HEK293T (cell line): ENCODE data around the gene PGAP2.
A peak's percentile ranks its signal among the peaks of the same experiment; 100 is the strongest.

Source experiments
- CTCF ChIA-PET: fragments of 350-600 bp; formaldehyde crosslinking; extraction: SDS; loops from one replicate; lab custom pipeline; 2021; ENCODE audit warnings: antibody characterized with exemption, inconsistent platforms; lab: Yijun Ruan, JAX
- POLR2A ChIA-PET: fragments of 350-600 bp; formaldehyde crosslinking; extraction: SDS; loops from one replicate; lab custom pipeline; 2020; ENCODE audit warnings: antibody characterized with exemption, inconsistent platforms; lab: Yijun Ruan, JAX
- DNase-seq: peaks from one replicate; pipeline ENCODE4 v3.0.0; 2012; ENCODE audit warnings: mixed read lengths; ENCODE audit errors: extremely low spot score
- ARNT ChIP-seq: fragments of 450-650 bp; IDR thresholded peaks from 2 replicates; pipeline ENCODE4 v1.6.1; 2017; ENCODE audit warnings: mild to moderate bottlenecking
- BHLHE40 ChIP-seq: fragments of 450-650 bp; IDR thresholded peaks from 2 replicates; pipeline ENCODE4 v1.6.1; 2016; ENCODE audit warnings: mild to moderate bottlenecking, moderate library complexity, borderline replicate concordance
- CTBP1 ChIP-seq: fragments of 450-650 bp; IDR thresholded peaks from 2 replicates; pipeline ENCODE4 v1.6.1; 2016; ENCODE audit warnings: borderline replicate concordance
- ELF4 ChIP-seq: fragments of 450-650 bp; IDR thresholded peaks from 2 replicates; pipeline ENCODE4 v1.6.1; 2017; ENCODE audit warnings: antibody characterized with exemption
- FOXA1 ChIP-seq: fragments of 450-650 bp; IDR thresholded peaks from 2 replicates; pipeline ENCODE4 v1.6.1; 2016; ENCODE audit warnings: mild to moderate bottlenecking
- FOXK2 ChIP-seq: fragments of 450-650 bp; IDR thresholded peaks from 2 replicates; pipeline ENCODE4 v1.6.1; 2016; ENCODE audit warnings: mild to moderate bottlenecking
- FOXM1 ChIP-seq: fragments of 450-650 bp; IDR thresholded peaks from 2 replicates; pipeline ENCODE4 v1.6.1; 2017; ENCODE audit warnings: mild to moderate bottlenecking, borderline replicate concordance
- HDGF ChIP-seq: fragments of 450-650 bp; IDR thresholded peaks from 2 replicates; pipeline ENCODE4 v1.6.1; 2017; ENCODE audit warnings: antibody characterized with exemption, borderline replicate concordance
- L3MBTL2 ChIP-seq: fragments of 450-650 bp; conservative IDR thresholded peaks from 2 replicates; pipeline ENCODE4 v1.6.1; 2016; ENCODE audit warnings: mild to moderate bottlenecking
- LEF1 ChIP-seq: fragments of 450-650 bp; IDR thresholded peaks from 2 replicates; pipeline ENCODE4 v1.6.1; 2017; ENCODE audit warnings: mild to moderate bottlenecking, borderline replicate concordance
- NFRKB ChIP-seq: fragments of 450-650 bp; IDR thresholded peaks from 2 replicates; pipeline ENCODE4 v1.6.1; 2016; ENCODE audit warnings: mild to moderate bottlenecking, moderate library complexity
- SP1 ChIP-seq: fragments of 450-650 bp; IDR thresholded peaks from 2 replicates; pipeline ENCODE4 v1.6.1; 2017
- SUZ12 ChIP-seq: fragments of 450-650 bp; IDR thresholded peaks from 2 replicates; pipeline ENCODE4 v1.6.1; 2016; ENCODE audit warnings: mild to moderate bottlenecking
- TARDBP ChIP-seq: fragments of 450-650 bp; IDR thresholded peaks from 2 replicates; pipeline ENCODE4 v1.6.1; 2016
- ZNF384 ChIP-seq: fragments of 450-650 bp; IDR thresholded peaks from 2 replicates; pipeline ENCODE4 v1.6.1; 2016
- TF ChIP-seq, protein P1 (sequence below): fragments of 450-650 bp; IDR thresholded peaks from 2 replicates; pipeline ENCODE4 v1.6.1; 2016

PGAP2 gene

DNA sequence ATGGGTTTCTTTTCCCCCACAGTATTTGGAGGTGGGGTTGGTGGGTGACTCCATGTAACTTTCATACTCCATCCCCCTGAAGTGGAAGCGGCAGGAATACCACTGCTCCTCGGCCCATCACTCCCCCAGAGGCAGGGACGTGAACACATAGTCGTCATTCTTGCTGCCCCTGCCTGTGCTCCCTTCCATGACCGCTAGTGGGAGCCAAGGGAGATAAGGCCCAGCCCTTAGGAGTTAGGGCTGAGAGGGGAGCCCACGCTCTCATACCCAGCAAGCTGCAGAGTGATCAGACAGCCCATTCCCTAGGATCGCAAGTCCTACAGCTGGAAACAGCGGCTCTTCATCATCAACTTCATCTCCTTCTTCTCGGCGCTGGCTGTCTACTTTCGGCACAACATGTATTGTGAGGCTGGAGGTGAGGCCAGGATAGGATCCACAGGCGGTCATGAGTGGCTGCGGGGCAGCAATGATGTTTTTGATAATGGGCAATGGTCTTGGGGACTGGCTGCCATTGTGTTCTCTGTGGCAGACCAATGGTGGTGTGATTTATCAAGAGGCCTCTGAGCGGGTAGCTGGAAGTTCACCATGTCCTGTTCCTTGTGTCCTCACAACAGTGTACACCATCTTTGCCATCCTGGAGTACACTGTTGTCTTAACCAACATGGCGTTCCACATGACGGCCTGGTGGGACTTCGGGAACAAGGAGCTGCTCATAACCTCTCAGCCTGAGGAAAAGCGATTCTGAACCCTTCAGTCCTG lies 16.5 kb downstream of the PGAP2 start:
- ChIA-PET CTCF (interaction anchor here (0.7 to 1.7 kb wide), 3 partner anchors 12 to 44 kb away, joined by 3 to 8 read pairs (median 4); partner anchors contain the start of gene RHOG), POLR2A (interaction anchor here (1.0 kb wide), 1 partner anchor 30 kb away, joined by 4 read pairs; no protein-coding TSS in a partner anchor)
- no peak for TF ChIP-seq SUZ12
- no peak for TF ChIP-seq SP1
- no peak for TF ChIP-seq BHLHE40
- no peak for TF ChIP-seq L3MBTL2
- TF ChIP-seq ZNF384 = no peak
- TF ChIP-seq HDGF = no peak
- TF ChIP-seq FOXM1 = no peak
- TF ChIP-seq, protein P1, sequence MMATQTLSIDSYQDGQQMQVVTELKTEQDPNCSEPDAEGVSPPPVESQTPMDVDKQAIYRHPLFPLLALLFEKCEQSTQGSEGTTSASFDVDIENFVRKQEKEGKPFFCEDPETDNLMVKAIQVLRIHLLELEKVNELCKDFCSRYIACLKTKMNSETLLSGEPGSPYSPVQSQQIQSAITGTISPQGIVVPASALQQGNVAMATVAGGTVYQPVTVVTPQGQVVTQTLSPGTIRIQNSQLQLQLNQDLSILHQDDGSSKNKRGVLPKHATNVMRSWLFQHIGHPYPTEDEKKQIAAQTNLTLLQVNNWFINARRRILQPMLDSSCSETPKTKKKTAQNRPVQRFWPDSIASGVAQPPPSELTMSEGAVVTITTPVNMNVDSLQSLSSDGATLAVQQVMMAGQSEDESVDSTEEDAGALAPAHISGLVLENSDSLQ = no peak
- no peak for TF ChIP-seq NFRKB
- no peak for TF ChIP-seq TARDBP
- no peak for TF ChIP-seq LEF1
- no peak for TF ChIP-seq ARNT
- no peak for TF ChIP-seq FOXA1
- TF ChIP-seq ELF4 = no peak
- TF ChIP-seq CTBP1 = no peak
- no peak for TF ChIP-seq FOXK2
- DNase-seq = peak; percentile 88

DNA sequence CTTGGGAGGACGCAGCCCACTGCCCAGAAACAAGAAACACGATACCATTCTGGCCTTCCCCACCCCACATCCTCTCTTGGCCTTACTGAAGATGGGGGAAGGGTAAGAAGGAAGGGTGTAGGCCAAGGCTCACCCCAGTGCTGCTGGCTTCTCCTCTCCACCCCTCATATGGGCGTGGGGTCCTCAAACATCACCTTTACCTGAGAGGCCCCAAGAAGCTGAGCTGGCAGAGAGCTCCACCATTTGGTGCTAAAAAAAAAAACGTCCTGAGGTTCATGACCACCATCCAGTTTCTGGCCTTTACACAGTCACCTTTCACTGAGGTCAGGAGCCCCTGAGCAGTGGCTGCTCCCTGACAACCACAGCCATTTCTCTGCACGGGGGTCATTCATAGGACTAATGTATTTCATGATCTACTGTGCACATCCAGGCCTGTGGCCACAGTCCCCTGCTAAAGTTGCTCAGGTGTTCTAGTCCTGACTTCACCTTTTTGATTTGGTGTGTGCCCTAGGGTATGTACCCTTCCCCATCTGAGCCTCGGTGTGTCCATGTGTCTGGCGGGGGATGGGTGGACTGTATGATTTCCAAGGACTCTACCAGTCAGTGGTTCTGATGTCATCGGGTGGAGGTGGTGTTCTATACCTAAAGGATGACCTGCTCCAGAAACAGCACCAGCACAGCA lies 17.3 kb downstream of the PGAP2 start:
- TF ChIP-seq SP1 (no peak), CTBP1 (no peak), TARDBP (no peak), FOXK2 (no peak), BHLHE40 (no peak), ARNT (no peak), L3MBTL2 (no peak), SUZ12 (no peak), HDGF (no peak), FOXA1 (no peak), ZNF384 (no peak)
- TF ChIP-seq, protein P1 = no peak
- DNase-seq = no peak
- CTCF ChIA-PET = interaction anchor here (0.7 to 1.7 kb wide), 3 partner anchors 11 to 43 kb away, joined by 3 to 8 read pairs (median 4); partner anchors contain the start of gene RHOG
- POLR2A ChIA-PET = interaction anchor here (1.0 to 1.8 kb wide), 2 partner anchors 16 to 29 kb away, joined by 4 read pairs; no protein-coding TSS in a partner anchor

DNA sequence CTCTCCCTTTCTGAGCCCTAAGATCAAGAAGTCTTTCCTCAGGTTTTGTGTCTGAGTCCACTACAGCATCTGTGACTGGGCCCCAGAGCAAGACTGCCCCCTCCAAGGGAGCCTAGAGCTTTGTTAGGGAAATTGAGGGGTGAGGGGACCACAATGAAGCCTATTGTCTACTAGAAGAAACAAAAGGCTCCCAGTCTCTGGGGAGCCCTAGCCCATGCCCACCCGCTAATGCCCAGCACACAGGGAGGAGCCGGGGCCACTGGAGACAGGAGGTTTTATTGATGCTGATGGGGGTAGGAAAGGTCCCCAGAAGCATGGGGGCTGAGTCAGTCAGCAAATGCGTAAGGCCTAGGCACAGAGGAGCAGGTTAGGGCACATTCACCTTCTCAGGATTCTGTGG lies 18.4 kb downstream of the PGAP2 start:
- ChIA-PET CTCF (interaction anchor here (0.7 kb wide), 1 partner anchor 23 kb away, joined by 3 read pairs; no protein-coding TSS in a partner anchor), POLR2A (interaction anchor here (1.8 kb wide), 1 partner anchor 15 kb away, joined by 4 read pairs; no protein-coding TSS in a partner anchor)

DNA sequence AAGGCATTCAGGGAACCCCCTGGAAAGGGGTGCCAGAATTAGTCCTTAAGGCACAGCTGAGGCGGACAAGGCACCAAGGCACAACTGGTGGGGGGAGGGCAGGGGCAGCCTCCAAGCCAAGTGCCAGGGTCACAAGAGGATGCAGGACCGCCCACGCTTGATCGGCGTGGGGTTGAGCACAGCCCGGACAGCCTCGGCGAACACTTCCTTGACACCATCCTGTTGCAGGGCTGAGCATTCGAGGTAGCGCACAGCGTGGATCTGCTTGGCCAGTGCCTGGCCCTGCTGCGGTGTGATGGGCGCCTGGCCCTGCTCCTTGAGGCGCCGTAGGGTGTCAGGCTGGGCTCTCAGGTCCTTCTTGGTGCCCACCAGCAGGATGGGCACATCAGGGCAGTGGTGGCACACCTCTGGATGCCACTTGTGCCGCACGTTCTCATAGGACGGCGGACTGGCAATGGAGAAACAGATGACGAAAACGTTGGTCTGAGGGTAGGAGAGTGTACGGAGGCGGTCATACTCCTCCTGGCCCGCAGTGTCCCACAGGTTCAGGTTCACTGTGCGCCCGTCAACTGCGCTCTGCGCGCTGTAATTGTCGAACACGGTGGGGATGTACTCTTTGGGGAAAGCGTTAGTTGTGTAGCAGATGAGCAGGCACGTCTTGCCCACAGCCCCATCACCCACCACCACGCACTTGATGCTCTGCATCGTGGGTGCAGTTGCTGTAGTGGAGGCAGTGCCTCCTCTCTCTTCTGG lies 19.2 kb downstream of the PGAP2 start:
- POLR2A ChIA-PET = interaction anchor here (1.8 kb wide), 1 partner anchor 14 kb away, joined by 4 read pairs; no protein-coding TSS in a partner anchor
- CTCF ChIA-PET = interaction anchor here (0.7 kb wide), 1 partner anchor 22 kb away, joined by 3 read pairs; no protein-coding TSS in a partner anchor
- no peak for DNase-seq
- no peak for TF ChIP-seq BHLHE40
- no peak for TF ChIP-seq ZNF384
- TF ChIP-seq CTBP1 = no peak
- no peak for TF ChIP-seq LEF1
- TF ChIP-seq, protein P1 = no peak
- no peak for TF ChIP-seq SUZ12
- TF ChIP-seq FOXK2 = no peak
- no peak for TF ChIP-seq FOXA1
- TF ChIP-seq SP1 = no peak
- no peak for TF ChIP-seq TARDBP
- no peak for TF ChIP-seq ELF4
- no peak for TF ChIP-seq ARNT
- TF ChIP-seq FOXM1 = no peak
- TF ChIP-seq HDGF = no peak
- no peak for TF ChIP-seq L3MBTL2
- TF ChIP-seq NFRKB = no peak

More for the DNA sequence above, 18.4 kb downstream of the PGAP2 start:
- TF ChIP-seq FOXK2 (no peak), LEF1 (no peak), L3MBTL2 (no peak), SP1 (no peak)
- TF ChIP-seq, protein P1 = no peak
- no peak for DNase-seq

DNA sequence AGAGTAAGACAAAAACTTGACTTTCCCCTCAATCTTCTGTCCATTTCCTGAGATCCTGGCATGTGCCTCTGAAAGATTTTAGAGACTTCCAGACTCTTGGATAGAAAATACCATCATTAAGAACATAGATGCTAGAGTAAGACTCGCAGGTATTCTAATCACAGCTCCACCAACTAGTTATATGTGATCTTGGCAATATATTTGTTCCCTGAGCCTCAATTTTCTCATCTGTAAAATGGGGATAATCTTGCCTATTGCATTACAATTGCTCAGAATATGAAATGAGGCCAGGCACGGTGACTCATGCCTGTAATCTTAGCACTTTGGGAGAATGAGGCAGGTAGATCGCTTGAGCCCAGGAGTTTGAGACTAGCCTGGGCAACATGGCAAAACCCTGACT lies 21.7 kb downstream of the PGAP2 start:
- POLR2A ChIA-PET = no interaction called here
- no peak for DNase-seq
- CTCF ChIA-PET = no interaction called here
- TF ChIP-seq SP1 = no peak
- TF ChIP-seq TARDBP = no peak
- TF ChIP-seq ZNF384 = no peak
- TF ChIP-seq L3MBTL2 = no peak
- no peak for TF ChIP-seq LEF1
- TF ChIP-seq FOXM1 = no peak
- no peak for TF ChIP-seq ARNT
- no peak for TF ChIP-seq HDGF
- TF ChIP-seq SUZ12 = no peak
- TF ChIP-seq ELF4 = no peak
- TF ChIP-seq BHLHE40 = no peak
- no peak for TF ChIP-seq FOXA1
- TF ChIP-seq FOXK2 = no peak
- no peak for TF ChIP-seq NFRKB
